ENCODE measurements around the gene MAP3K2. TPM values are rescaled to one million over a fixed set of nuclear protein-coding genes. Genes with fewer than 3 reads are reported as not detected.
A peak's percentile ranks its signal among the peaks of the same experiment; 100 is the strongest.

MAP3K2 gene
- polyA plus RNA-seq, 3 donors, result 16.0 to 86.4 (median 66.3) TPM

DNA sequence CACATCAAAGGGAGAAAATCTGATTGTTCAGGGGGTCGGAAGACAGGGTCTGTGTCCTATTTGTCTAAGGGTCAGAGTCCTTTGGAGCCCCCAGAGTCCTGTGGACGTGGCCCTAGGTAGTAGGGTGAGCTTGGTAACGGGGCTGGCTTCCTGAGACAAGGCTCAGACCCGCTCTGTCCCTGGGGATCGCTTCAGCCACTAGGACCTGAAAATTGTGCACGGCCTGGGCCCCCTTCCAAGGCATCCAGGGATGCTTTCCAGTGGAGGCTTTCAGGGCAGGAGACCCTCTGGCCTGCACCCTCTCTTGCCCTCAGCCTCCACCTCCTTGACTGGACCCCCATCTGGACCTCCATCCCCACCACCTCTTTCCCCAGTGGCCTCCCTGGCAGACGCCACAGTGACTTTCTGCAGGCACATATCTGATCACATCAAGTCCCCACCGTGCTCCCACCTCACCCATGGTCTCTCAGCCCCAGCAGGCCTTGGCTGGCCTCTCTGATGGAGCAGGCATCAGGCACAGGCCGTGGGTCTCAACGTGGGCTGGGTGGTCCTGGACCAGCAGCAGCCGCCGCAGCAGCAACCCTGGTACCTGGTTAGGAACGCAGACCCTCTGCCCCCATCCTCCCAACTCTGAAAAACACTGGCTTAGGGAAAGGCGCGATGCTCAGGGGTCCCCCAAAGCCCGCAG, 34.2 kb upstream of the MAP3K2 start:
- no peak overlapping the region for H3K27ac ChIP-seq (ENCODE audit: low read depth in 1 of 2, low read length in 2 of 2)
- no peaks in the 10 kb centered on the region for H3K9me3 ChIP-seq (replicated peaks in 1 of 2; ENCODE audit: control insufficient read depth in 1 of 2, insufficient read depth in 1 of 2, low read length in 2 of 2)
- no peaks in the 10 kb centered on the region for H3K79me2 ChIP-seq (ENCODE audit: insufficient read depth, low read length)
- peaks cover 19% of the 10 kb centered on the region for H3K4me1 Mint-ChIP-seq
- H3K4me3 ChIP-seq (replicated peaks in 1 of 3; ENCODE audit: low read depth in 2 of 3, low read length in 3 of 3), result peak overlapping the region in 1 of 3 experiments; percentile 59
- no peaks in the 10 kb centered on the region for H3K36me3 Mint-ChIP-seq
- peaks cover 7 to 32% of the 10 kb centered on the region in 2 donors for H3K27me3 ChIP-seq (ENCODE audit: control insufficient read depth in 2 of 2, insufficient read depth in 2 of 2, low read length in 2 of 2)
- H3K27me3 Mint-ChIP-seq (ENCODE audit: low read depth in 3 of 3), result peaks cover 28 to 44% (median 40%) of the 10 kb centered on the region in 3 donors
- H2AFZ ChIP-seq (ENCODE audit: insufficient read depth, low read depth, low read length, poor library complexity, severe bottlenecking), result no peak overlapping the region
- peaks cover 17 to 19% of the 10 kb centered on the region in 2 donors for H3K4me1 ChIP-seq (ENCODE audit: control insufficient read depth in 1 of 2, insufficient read depth in 2 of 2, low read length in 2 of 2)
- no peak for DNase-seq
- no peaks in the 10 kb centered on the region for H3K36me3 ChIP-seq (replicated peaks in 1 of 2; ENCODE audit: control insufficient read depth in 1 of 2, insufficient read depth in 2 of 2, low read length in 2 of 2)
- peak overlapping the region; percentile 78 for H3K4me2 ChIP-seq (replicated peaks; ENCODE audit: extremely low read depth, low read length, poor library complexity, severe bottlenecking)
- H3K9me3 Mint-ChIP-seq, result peaks cover 0 to 4% (median 2%) of the 10 kb centered on the region in 7 donors
- peak overlapping the region; percentile 27 to 83 for H3K4me3 Mint-ChIP-seq
- H4K20me1 ChIP-seq (ENCODE audit: insufficient read depth, low read length), result peaks cover 5% of the 10 kb centered on the region
- no peak overlapping the region for H3K27ac Mint-ChIP-seq
- TF ChIP-seq, protein P1, sequence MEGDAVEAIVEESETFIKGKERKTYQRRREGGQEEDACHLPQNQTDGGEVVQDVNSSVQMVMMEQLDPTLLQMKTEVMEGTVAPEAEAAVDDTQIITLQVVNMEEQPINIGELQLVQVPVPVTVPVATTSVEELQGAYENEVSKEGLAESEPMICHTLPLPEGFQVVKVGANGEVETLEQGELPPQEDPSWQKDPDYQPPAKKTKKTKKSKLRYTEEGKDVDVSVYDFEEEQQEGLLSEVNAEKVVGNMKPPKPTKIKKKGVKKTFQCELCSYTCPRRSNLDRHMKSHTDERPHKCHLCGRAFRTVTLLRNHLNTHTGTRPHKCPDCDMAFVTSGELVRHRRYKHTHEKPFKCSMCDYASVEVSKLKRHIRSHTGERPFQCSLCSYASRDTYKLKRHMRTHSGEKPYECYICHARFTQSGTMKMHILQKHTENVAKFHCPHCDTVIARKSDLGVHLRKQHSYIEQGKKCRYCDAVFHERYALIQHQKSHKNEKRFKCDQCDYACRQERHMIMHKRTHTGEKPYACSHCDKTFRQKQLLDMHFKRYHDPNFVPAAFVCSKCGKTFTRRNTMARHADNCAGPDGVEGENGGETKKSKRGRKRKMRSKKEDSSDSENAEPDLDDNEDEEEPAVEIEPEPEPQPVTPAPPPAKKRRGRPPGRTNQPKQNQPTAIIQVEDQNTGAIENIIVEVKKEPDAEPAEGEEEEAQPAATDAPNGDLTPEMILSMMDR (IDR thresholded peaks at IDR 0.05), result no peak
- intact Hi-C loops (cut with micrococcal nuclease), result loop anchor here in 1 of 2 donors (10.0 kb wide), 2 partner anchors 47 to 103 kb away; partner anchors contain the start of gene IWS1
- no peak overlapping the region for H3K9ac ChIP-seq (ENCODE audit: insufficient read depth, low read length, poor library complexity, severe bottlenecking)
- 70% methylated on average over 11 of the region's 16 CpGs for WGBS (ENCODE audit: insufficient coverage)

DNA sequence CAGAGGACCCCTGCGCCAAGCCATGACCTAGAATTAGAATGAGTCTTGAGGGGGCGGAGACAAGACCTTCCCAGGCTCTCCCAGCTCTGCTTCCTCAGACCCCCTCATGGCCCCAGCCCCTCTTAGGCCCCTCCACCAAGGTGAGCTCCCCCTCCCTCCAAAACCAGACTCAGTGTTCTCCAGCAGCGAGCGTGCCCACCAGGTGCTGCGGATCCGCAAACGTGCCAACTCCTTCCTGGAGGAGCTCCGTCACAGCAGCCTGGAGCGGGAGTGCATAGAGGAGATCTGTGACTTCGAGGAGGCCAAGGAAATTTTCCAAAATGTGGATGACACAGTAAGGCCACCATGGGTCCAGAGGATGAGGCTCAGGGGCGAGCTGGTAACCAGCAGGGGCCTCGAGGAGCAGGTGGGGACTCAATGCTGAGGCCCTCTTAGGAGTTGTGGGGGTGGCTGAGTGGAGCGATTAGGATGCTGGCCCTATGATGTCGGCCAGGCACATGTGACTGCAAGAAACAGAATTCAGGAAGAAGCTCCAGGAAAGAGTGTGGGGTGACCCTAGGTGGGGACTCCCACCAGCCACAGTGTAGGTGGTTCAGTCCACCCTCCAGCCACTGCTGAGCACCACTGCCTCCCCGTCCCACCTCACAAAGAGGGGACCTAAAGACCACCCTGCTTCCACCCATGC, 33.5 kb upstream of the MAP3K2 start:
- intact Hi-C loops (cut with micrococcal nuclease), result loop anchor here in 1 of 2 donors (10.0 kb wide), 2 partner anchors 46 to 104 kb away; partner anchors contain the start of gene IWS1
- H3K4me3 Mint-ChIP-seq, result peak overlapping the region in 1 of 2 donors; percentile 83
- no peak overlapping the region for H3K4me3 ChIP-seq (replicated peaks in 1 of 3; ENCODE audit: low read depth in 2 of 3, low read length in 3 of 3)
- H3K9me3 ChIP-seq (replicated peaks in 1 of 2; ENCODE audit: control insufficient read depth in 1 of 2, insufficient read depth in 1 of 2, low read length in 2 of 2), result no peaks in the 10 kb centered on the region
- DNase-seq, result no peak
- H3K27me3 Mint-ChIP-seq (ENCODE audit: low read depth in 3 of 3), result peaks cover 31 to 51% (median 47%) of the 10 kb centered on the region in 3 donors
- H3K79me2 ChIP-seq (ENCODE audit: insufficient read depth, low read length), result no peaks in the 10 kb centered on the region
- no peaks in the 10 kb centered on the region for H3K36me3 ChIP-seq (replicated peaks in 1 of 2; ENCODE audit: control insufficient read depth in 1 of 2, insufficient read depth in 2 of 2, low read length in 2 of 2)
- H3K27me3 ChIP-seq (ENCODE audit: control insufficient read depth in 2 of 2, insufficient read depth in 2 of 2, low read length in 2 of 2), result peaks cover 7 to 33% of the 10 kb centered on the region in 2 donors
- peaks cover 24 to 27% of the 10 kb centered on the region in 2 donors for H3K4me1 ChIP-seq (ENCODE audit: control insufficient read depth in 1 of 2, insufficient read depth in 2 of 2, low read length in 2 of 2)
- no peak overlapping the region for H3K4me2 ChIP-seq (replicated peaks; ENCODE audit: extremely low read depth, low read length, poor library complexity, severe bottlenecking)
- H3K4me1 Mint-ChIP-seq, result peaks cover 26% of the 10 kb centered on the region
- no peak overlapping the region for H3K9ac ChIP-seq (ENCODE audit: insufficient read depth, low read length, poor library complexity, severe bottlenecking)
- H3K9me3 Mint-ChIP-seq, result peaks cover 0 to 4% (median 2%) of the 10 kb centered on the region in 7 donors
- no peak overlapping the region for H3K27ac Mint-ChIP-seq
- TF ChIP-seq, protein P1 (IDR thresholded peaks at IDR 0.05), result no peak
- H2AFZ ChIP-seq (ENCODE audit: insufficient read depth, low read depth, low read length, poor library complexity, severe bottlenecking), result no peak overlapping the region
- WGBS (ENCODE audit: insufficient coverage), result 91% methylated on average over 8 of the region's 15 CpGs
- no peaks in the 10 kb centered on the region for H3K36me3 Mint-ChIP-seq
- H3K27ac ChIP-seq (ENCODE audit: low read depth in 1 of 2, low read length in 2 of 2), result no peak overlapping the region
- peaks cover 5% of the 10 kb centered on the region for H4K20me1 ChIP-seq (ENCODE audit: insufficient read depth, low read length)

Data from CD14-positive monocyte (primary cell).